K562 (cell line): ENCODE measurements around the gene TLCD5. TPM values are rescaled to one million over a fixed set of nuclear protein-coding genes. Genes with fewer than 3 reads are reported as not detected.

ENCODE experiments used
- ATAC-seq: fragments of 200-7000 bp; cut with Tn5 transposase; 3 replicates; pipeline ENCODE4 v1.9.1; 2020; ENCODE audit warnings: moderate library complexity
- BruUV-seq: library from RNA; stranded (reverse); fragments of 400-500 nt; replicated peaks from 2 replicates; lab custom pipeline; 2021; lab: Mats Ljungman, UMichigan
- CTCF ChIA-PET: fragments of 300-600 bp; formaldehyde crosslinking; extraction: SDS; loops from one replicate; lab custom pipeline; 2021; ENCODE audit warnings: low intra/inter-chr PET ratio; lab: Yijun Ruan, JAX
- POLR2A ChIA-PET: fragments of 300-600, 350-650 bp; sonication (Branson Sonifier 250); formaldehyde crosslinking; extraction: SDS; loops from one replicate; lab custom pipeline; 2021; ENCODE audit warnings: antibody characterized with exemption, inconsistent platforms; lab: Yijun Ruan, JAX
- DNase-seq, 4 experiments: peaks; one replicate each; pipeline versions ENCODE4 v3.0.0 to v3.0.0-alpha.2; 2011 to 2018; ENCODE audit warnings: low spot score in 3 of 4, mixed read lengths in 3 of 4; ENCODE audit errors: extremely low read depth in 1 of 4
- FAIRE-seq: peaks from 2 replicates; lab custom pipeline; 2011; peaks lifted over from hg19 to GRCh38; lab: Jason Lieb, UNC
- H2AFZ ChIP-seq: 2 replicates; pipeline ENCODE4 v1.6.0; 2011; ENCODE audit warnings: low read depth, low read length, control low read depth, inconsistent platforms
- H3K27ac ChIP-seq: fragments of 200-600 bp; 3 replicates; pipeline ENCODE4 v1.8.0; 2011; ENCODE audit warnings: low read depth, mild to moderate bottlenecking, control low read depth, inconsistent platforms, low read length, moderate library complexity, mixed read lengths; ENCODE audit errors: extremely low read depth
- H3K27me3 ChIP-seq, 2 experiments: fragments of 300-600 bp in 1 of 2; 2 replicates in 1 of 2; 3 replicates in 1 of 2; pipeline versions ENCODE4 v1.6.0 to v1.8.0; 2011; ENCODE audit warnings: inconsistent platforms in 2 of 2, low read length in 2 of 2, mild to moderate bottlenecking in 1 of 2, mixed read lengths in 1 of 2, moderate library complexity in 1 of 2; ENCODE audit not compliant: control insufficient read depth in 2 of 2, insufficient read depth in 2 of 2
- H3K36me3 ChIP-seq: fragments of 300-600 bp; 3 replicates; pipeline ENCODE4 v1.8.0; 2011; ENCODE audit warnings: mild to moderate bottlenecking, low read length, inconsistent platforms; ENCODE audit not compliant: control insufficient read depth, insufficient read depth
- H3K4me1 ChIP-seq, 2 experiments: fragments of 200-600 bp in 1 of 2; replicated peaks in 1 of 2; 2 replicates in 1 of 2; 3 replicates in 1 of 2; pipeline versions ENCODE4 v1.5.1 to v1.8.0; 2011; ENCODE audit warnings: inconsistent platforms in 2 of 2, low read length in 2 of 2, mild to moderate bottlenecking in 1 of 2, mixed read lengths in 1 of 2, moderate library complexity in 1 of 2; ENCODE audit not compliant: control insufficient read depth in 2 of 2, insufficient read depth in 2 of 2
- H3K4me2 ChIP-seq: 2 replicates; pipeline ENCODE4 v1.6.1; 2011; ENCODE audit warnings: low read length, control low read depth, inconsistent platforms, mixed read lengths; ENCODE audit not compliant: insufficient read depth
- H3K4me3 ChIP-seq: fragments of 200-600 bp; sonication (generic), shearing (Covaris generic); 2 replicates; pipeline ENCODE4 v1.5.1; 2016; ENCODE audit warnings: control low read depth, inconsistent platforms
- H3K79me2 ChIP-seq: fragments of 200-600 bp; 3 replicates; pipeline ENCODE4 v1.8.0; 2011; ENCODE audit warnings: low read length, inconsistent platforms; ENCODE audit not compliant: control insufficient read depth, insufficient read depth
- H3K9ac ChIP-seq, 2 experiments: 2 replicates each; pipeline versions ENCODE4 v1.6.0 to v1.6.1; 2011; ENCODE audit warnings: low read depth in 2 of 2, low read length in 2 of 2, control low read depth in 1 of 2, inconsistent platforms in 1 of 2, mild to moderate bottlenecking in 1 of 2, mixed read lengths in 1 of 2; ENCODE audit not compliant: insufficient read depth in 1 of 2
- H3K9me1 ChIP-seq: one replicate; pipeline ENCODE4 v1.6.0; 2011; ENCODE audit warnings: inconsistent platforms, mild to moderate bottlenecking, low read length, moderate library complexity; ENCODE audit not compliant: control insufficient read depth, insufficient read depth
- H3K9me3 ChIP-seq: replicated peaks from 2 replicates; pipeline ENCODE4 v1.5.1; 2011; ENCODE audit warnings: low read depth, low read length, inconsistent platforms; ENCODE audit not compliant: control insufficient read depth, insufficient read depth
- H4K20me1 ChIP-seq: replicated peaks from 2 replicates; pipeline ENCODE4 v1.6.1; 2011; ENCODE audit warnings: low read length, inconsistent platforms, mixed read lengths; ENCODE audit not compliant: control insufficient read depth, insufficient read depth
- EGR1 ChIP-seq: fragments of 450-650 bp; conservative IDR thresholded peaks from 2 replicates; pipeline ENCODE4 v1.6.1; 2017; ENCODE audit warnings: mild to moderate bottlenecking
- HNRNPK ChIP-seq: fragments of 200-400 bp; formaldehyde crosslinking; IDR thresholded peaks from one replicate; pipeline ENCODE4 v1.6.1; 2018; ENCODE audit warnings: mild to moderate bottlenecking, low read depth, low read length; ENCODE audit not compliant: poor library complexity, severe bottlenecking
- TCFL5 ChIP-seq: fragments of 250-450 bp; sonication (Bioruptor Pico); conservative IDR thresholded peaks from 2 replicates; pipeline ENCODE4 v1.6.1; 2021; ENCODE audit warnings: mild to moderate bottlenecking, moderate library complexity, matching md5 sums
- ZKSCAN1 ChIP-seq: fragments of 150-350 bp; IDR thresholded peaks from 2 replicates; pipeline ENCODE4 v1.6.1; 2016; ENCODE audit warnings: low read depth, low read length
- WGBS: fragments of 100-300 bp; shearing (Covaris generic); methylation state at CpG from one replicate; pipeline ENCODE4 v1.1.6; 2016; ENCODE audit warnings: low coverage, mixed read lengths; ENCODE audit not compliant: insufficient coverage; ENCODE audit errors: missing lambda C conversion rate; 5-methylcytosine and 5-hydroxymethylcytosine counted together
- in situ Hi-C: fragments of 300-500 bp; cut with MboI; formaldehyde crosslinking; loops from 4 replicates; pipeline ENCODE4 v1.15.0; 2018; ENCODE audit warnings: inconsistent platforms, mixed read lengths
- intact Hi-C: fragments of 100-400 bp; cut with micrococcal nuclease; formaldehyde crosslinking; loops from 2 replicates; pipeline ENCODE4 v1.14.2; 2022
- polyA plus RNA-seq, 8 experiments: library from polyadenylated mRNA; depleted of rRNA in 4 of 8; stranded (reverse) in 5 of 8; unstranded in 3 of 8; fragments of >200 nt; fragmentation: Nextera tagmentation in 2 of 8; fragmentation: Illumina TruSeq in 1 of 8; extraction: Ambion mirVana in 2 of 8; extraction: Trizol in 1 of 8; gene quantifications; 2 replicates each; pipeline versions ENCODE4 v1.2.1 to v1.2.3, GENCODE V29; 2011 to 2014; ENCODE audit warnings: inconsistent platforms in 1 of 8, missing spikeins in 1 of 8
- total RNA-seq, 7 experiments: library from RNA; depleted of rRNA in 6 of 7; stranded (reverse); fragments of >200 nt in 6 of 7; fragmentation: Illumina TruSeq in 2 of 7; extraction: Trizol in 2 of 7; gene quantifications; 2 replicates each; pipeline versions ENCODE4 v1.2.1 to v1.2.3, GENCODE V29; 2011 to 2021; ENCODE audit warnings: low replicate concordance in 1 of 7
- TF ChIP-seq, protein P1 (sequence below): fragments of 450-650 bp; IDR thresholded peaks from 2 replicates; pipeline ENCODE4 v1.6.1; 2016; ENCODE audit warnings: mild to moderate bottlenecking
- TF ChIP-seq, protein P2 (sequence below): fragments of 200-400 bp; formaldehyde crosslinking; IDR thresholded peaks from 2 replicates; pipeline ENCODE4 v1.6.1; 2017; ENCODE audit warnings: mild to moderate bottlenecking, low read depth, low read length, moderate library complexity
- TF ChIP-seq, protein P3 (sequence below): IDR thresholded peaks from 3 replicates; pipeline ENCODE4 v1.6.1; 2011; ENCODE audit warnings: borderline replicate concordance, mild to moderate bottlenecking; ENCODE audit not compliant: insufficient read length, insufficient read depth

Gene TLCD5
- total and polyA plus RNA-seq, 9 of the 15 experiments (the other 6 are each of a cell fraction or from before 2014, with no cell fraction given) = 0.94 to 5.1 (median 1.6) TPM

DNA sequence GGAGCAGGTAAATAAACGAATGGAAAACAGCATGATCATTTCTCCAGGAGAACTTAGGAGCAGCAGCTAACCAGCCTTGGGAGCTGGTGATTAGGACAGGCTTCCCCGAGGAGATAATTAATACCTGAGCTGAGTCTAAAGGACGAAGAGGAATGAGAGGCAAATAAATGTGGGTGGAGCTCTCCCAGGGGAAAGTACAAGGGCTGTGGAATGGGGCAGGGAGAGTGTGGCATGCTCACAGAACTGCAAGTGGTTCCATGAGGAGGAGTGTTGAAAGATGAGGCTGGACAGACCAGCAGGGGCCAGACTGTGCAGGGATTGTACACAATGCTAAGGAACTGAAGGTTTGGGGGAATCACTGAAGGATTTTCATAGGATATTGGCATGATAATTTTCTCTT, 14.2 kb upstream of the TLCD5 start:
- H3K9me3 ChIP-seq = no peaks in the 10 kb centered on the region
- no peak overlapping the region for H3K4me3 ChIP-seq
- H3K4me1 ChIP-seq = peaks cover 0 to 5% of the 10 kb centered on the region in 2 experiments; a peak in 1 of 5 replicates
- no peak overlapping the region for H3K27ac ChIP-seq
- peaks cover 15 to 49% of the 10 kb centered on the region in 2 experiments; a peak in 4 of 5 replicates for H3K27me3 ChIP-seq
- no peaks in the 10 kb centered on the region for H3K79me2 ChIP-seq
- TF ChIP-seq, protein P1, sequence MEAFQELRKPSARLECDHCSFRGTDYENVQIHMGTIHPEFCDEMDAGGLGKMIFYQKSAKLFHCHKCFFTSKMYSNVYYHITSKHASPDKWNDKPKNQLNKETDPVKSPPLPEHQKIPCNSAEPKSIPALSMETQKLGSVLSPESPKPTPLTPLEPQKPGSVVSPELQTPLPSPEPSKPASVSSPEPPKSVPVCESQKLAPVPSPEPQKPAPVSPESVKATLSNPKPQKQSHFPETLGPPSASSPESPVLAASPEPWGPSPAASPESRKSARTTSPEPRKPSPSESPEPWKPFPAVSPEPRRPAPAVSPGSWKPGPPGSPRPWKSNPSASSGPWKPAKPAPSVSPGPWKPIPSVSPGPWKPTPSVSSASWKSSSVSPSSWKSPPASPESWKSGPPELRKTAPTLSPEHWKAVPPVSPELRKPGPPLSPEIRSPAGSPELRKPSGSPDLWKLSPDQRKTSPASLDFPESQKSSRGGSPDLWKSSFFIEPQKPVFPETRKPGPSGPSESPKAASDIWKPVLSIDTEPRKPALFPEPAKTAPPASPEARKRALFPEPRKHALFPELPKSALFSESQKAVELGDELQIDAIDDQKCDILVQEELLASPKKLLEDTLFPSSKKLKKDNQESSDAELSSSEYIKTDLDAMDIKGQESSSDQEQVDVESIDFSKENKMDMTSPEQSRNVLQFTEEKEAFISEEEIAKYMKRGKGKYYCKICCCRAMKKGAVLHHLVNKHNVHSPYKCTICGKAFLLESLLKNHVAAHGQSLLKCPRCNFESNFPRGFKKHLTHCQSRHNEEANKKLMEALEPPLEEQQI = no peak
- TF ChIP-seq TCFL5 (CRISPR knock-in tag) (no peak), EGR1 (no peak), HNRNPK (no peak), ZKSCAN1 (no peak)
- TF ChIP-seq, protein P2, sequence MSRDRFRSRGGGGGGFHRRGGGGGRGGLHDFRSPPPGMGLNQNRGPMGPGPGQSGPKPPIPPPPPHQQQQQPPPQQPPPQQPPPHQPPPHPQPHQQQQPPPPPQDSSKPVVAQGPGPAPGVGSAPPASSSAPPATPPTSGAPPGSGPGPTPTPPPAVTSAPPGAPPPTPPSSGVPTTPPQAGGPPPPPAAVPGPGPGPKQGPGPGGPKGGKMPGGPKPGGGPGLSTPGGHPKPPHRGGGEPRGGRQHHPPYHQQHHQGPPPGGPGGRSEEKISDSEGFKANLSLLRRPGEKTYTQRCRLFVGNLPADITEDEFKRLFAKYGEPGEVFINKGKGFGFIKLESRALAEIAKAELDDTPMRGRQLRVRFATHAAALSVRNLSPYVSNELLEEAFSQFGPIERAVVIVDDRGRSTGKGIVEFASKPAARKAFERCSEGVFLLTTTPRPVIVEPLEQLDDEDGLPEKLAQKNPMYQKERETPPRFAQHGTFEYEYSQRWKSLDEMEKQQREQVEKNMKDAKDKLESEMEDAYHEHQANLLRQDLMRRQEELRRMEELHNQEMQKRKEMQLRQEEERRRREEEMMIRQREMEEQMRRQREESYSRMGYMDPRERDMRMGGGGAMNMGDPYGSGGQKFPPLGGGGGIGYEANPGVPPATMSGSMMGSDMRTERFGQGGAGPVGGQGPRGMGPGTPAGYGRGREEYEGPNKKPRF = no peak
- TF ChIP-seq, protein P3, sequence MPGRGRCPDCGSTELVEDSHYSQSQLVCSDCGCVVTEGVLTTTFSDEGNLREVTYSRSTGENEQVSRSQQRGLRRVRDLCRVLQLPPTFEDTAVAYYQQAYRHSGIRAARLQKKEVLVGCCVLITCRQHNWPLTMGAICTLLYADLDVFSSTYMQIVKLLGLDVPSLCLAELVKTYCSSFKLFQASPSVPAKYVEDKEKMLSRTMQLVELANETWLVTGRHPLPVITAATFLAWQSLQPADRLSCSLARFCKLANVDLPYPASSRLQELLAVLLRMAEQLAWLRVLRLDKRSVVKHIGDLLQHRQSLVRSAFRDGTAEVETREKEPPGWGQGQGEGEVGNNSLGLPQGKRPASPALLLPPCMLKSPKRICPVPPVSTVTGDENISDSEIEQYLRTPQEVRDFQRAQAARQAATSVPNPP = no peak
- 0% methylated on average over 3 of the region's 3 CpGs for WGBS
- no peak for ATAC-seq
- H3K9ac ChIP-seq = no peak overlapping the region
- in situ Hi-C loops = no loop called here
- no TSS peak for BruUV-seq
- H2AFZ ChIP-seq = no peak overlapping the region
- DNase-seq = no peak
- ChIA-PET CTCF (no interaction called here), POLR2A (no interaction called here)
- H3K36me3 ChIP-seq = no peaks in the 10 kb centered on the region
- no peaks in the 10 kb centered on the region for H3K9me1 ChIP-seq
- intact Hi-C loops = no loop called here
- H4K20me1 ChIP-seq = peaks cover 10% of the 10 kb centered on the region; the same call in 1 of the 2 replicates
- FAIRE-seq = no peak
- no peak overlapping the region for H3K4me2 ChIP-seq
